Chondrocyte (in vitro differentiated cells): ENCODE measurements around the gene KCNT2. TPM values are rescaled to one million over a fixed set of nuclear protein-coding genes. Genes with fewer than 3 reads are reported as not detected.

Source experiments
- DNase-seq: peaks from one replicate; pipeline ENCODE4 v3.0.0; 2021; ENCODE audit warnings: mixed read lengths, low spot score
- H3K27ac Mint-ChIP-seq: one replicate; pipeline ENCODE4 v1.8.0; 2021; ENCODE audit warnings: mild to moderate bottlenecking, moderate library complexity, mixed read lengths; ENCODE audit not compliant: unreplicated experiment
- H3K27me3 Mint-ChIP-seq: 2 replicates; pipeline ENCODE4 v1.8.0; 2021; ENCODE audit warnings: low read depth, mixed read lengths
- H3K36me3 Mint-ChIP-seq: 2 replicates; pipeline ENCODE4 v1.8.0; 2021; ENCODE audit warnings: low read depth, mixed read lengths
- H3K4me1 Mint-ChIP-seq: 2 replicates; pipeline ENCODE4 v1.8.0; 2021; ENCODE audit warnings: low read depth, mild to moderate bottlenecking, mixed read lengths
- H3K4me3 Mint-ChIP-seq: one replicate; pipeline ENCODE4 v1.8.0; 2021; ENCODE audit warnings: mild to moderate bottlenecking, moderate library complexity, mixed read lengths; ENCODE audit not compliant: unreplicated experiment
- H3K9me3 Mint-ChIP-seq: 2 replicates; pipeline ENCODE4 v1.8.0; 2021; ENCODE audit warnings: low read depth, mixed read lengths
- total RNA-seq: library from RNA; stranded (reverse); gene quantifications from 3 replicates; pipeline ENCODE4 v1.2.1, GENCODE V29; 2021
- TF ChIP-seq, protein P1 (sequence below): fragments of 200-600 bp; sonication (generic); IDR thresholded peaks from 2 replicates; pipeline ENCODE4 v1.5.0; 2021; ENCODE audit warnings: antibody characterized with exemption, mild to moderate bottlenecking, moderate library complexity

Gene KCNT2
- total RNA-seq, 1 donor from 2014 or later, result 13.4 TPM

DNA sequence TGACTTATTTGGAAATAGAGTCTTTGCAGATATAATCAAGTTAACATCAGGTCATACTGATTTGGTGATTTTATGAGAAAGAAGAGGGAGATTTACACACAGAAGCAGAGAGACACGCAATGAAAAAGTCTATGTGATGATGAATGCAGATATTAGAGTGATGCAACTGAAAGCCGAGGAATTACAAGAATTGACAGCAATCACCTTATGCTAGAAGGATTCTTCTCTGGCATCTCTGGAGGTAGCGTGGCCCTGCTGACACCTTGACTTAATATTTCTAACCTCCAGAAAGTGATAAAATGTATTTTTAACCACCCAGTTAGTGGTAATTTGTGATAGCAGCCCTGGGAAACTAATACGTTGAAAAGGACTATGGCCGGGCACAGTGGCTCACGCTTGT, 29.4 kb upstream of the KCNT2 start:
- DNase-seq, result no peak
- TF ChIP-seq, protein P1, sequence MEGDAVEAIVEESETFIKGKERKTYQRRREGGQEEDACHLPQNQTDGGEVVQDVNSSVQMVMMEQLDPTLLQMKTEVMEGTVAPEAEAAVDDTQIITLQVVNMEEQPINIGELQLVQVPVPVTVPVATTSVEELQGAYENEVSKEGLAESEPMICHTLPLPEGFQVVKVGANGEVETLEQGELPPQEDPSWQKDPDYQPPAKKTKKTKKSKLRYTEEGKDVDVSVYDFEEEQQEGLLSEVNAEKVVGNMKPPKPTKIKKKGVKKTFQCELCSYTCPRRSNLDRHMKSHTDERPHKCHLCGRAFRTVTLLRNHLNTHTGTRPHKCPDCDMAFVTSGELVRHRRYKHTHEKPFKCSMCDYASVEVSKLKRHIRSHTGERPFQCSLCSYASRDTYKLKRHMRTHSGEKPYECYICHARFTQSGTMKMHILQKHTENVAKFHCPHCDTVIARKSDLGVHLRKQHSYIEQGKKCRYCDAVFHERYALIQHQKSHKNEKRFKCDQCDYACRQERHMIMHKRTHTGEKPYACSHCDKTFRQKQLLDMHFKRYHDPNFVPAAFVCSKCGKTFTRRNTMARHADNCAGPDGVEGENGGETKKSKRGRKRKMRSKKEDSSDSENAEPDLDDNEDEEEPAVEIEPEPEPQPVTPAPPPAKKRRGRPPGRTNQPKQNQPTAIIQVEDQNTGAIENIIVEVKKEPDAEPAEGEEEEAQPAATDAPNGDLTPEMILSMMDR, result no peak
- H3K9me3 Mint-ChIP-seq, result peaks cover 12% of the 10 kb centered on the region
- H3K27ac Mint-ChIP-seq, result no peak overlapping the region
- H3K4me1 Mint-ChIP-seq, result no peaks in the 10 kb centered on the region
- H3K27me3 Mint-ChIP-seq, result peaks cover 3% of the 10 kb centered on the region
- H3K36me3 Mint-ChIP-seq, result peaks cover 3% of the 10 kb centered on the region
- H3K4me3 Mint-ChIP-seq, result no peak overlapping the region

DNA sequence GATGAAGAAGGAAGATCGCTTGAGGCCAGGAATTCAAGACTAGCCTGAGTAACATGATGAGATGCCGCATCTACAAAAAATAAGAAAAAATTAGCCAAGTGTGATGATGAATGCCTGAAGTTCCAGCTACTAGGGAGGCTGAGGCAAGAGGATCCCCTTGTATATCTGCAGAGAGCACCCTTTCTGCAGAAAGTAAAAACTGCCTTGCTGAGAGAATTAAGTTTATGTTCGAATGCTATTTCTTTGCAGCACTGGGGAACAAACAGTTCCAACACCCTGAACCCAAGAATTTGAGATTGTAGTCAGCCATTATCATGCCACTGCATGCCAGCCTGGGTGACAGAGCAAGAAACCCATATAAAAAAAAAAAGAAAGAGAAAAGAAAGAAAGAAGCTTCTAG, 20.6 kb upstream of the KCNT2 start:
- peaks cover 5% of the 10 kb centered on the region for H3K36me3 Mint-ChIP-seq
- DNase-seq, result no peak
- no peaks in the 10 kb centered on the region for H3K27me3 Mint-ChIP-seq
- no peak overlapping the region for H3K4me3 Mint-ChIP-seq
- no peak overlapping the region for H3K27ac Mint-ChIP-seq
- H3K9me3 Mint-ChIP-seq, result peaks cover 16% of the 10 kb centered on the region
- TF ChIP-seq, protein P1, result no peak
- H3K4me1 Mint-ChIP-seq, result no peaks in the 10 kb centered on the region

- TF ChIP-seq, protein P1, result no peak
- no peak overlapping the region for H3K4me3 Mint-ChIP-seq
- peaks cover 2% of the 10 kb centered on the region for H3K9me3 Mint-ChIP-seq
- H3K27me3 Mint-ChIP-seq, result no peaks in the 10 kb centered on the region
- no peaks in the 10 kb centered on the region for H3K36me3 Mint-ChIP-seq
- H3K4me1 Mint-ChIP-seq, result no peaks in the 10 kb centered on the region
- H3K27ac Mint-ChIP-seq, result no peak overlapping the region
- DNase-seq, result no peak
Observed at GRCh38 chr1:196623079-196623478, 14.8 kb upstream of the KCNT2 start.

- no peaks in the 10 kb centered on the region for H3K4me1 Mint-ChIP-seq
- H3K36me3 Mint-ChIP-seq, result no peaks in the 10 kb centered on the region
- H3K4me3 Mint-ChIP-seq, result no peak overlapping the region
- TF ChIP-seq, protein P1, result no peak
- H3K27ac Mint-ChIP-seq, result no peak overlapping the region
- no peak for DNase-seq
- no peaks in the 10 kb centered on the region for H3K9me3 Mint-ChIP-seq
- H3K27me3 Mint-ChIP-seq, result peaks cover 2% of the 10 kb centered on the region
Observed at GRCh38 chr1:196619721-196620120, 11.5 kb upstream of the KCNT2 start.

DNA sequence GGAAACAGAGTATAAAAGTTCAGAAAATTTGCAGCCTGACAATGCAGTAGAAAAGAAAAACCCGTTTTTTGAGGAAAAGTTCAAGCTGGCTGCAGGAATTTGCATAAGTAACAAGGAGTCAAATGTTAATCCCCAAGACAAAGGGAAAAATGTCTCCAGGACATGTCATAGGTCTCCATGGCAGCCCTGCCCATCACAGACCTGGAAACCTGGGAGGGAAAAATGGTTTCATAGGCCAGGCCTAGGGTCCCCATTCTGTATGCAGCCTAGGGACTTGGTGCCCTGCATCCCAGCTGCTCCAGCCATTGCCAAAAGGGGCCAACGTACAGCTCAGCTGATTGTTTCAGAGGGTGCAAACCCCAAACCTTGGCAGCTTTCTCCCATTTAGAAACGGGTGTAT, 3.6 kb upstream of the KCNT2 start:
- Mint-ChIP-seq H3K9me3 (no peaks in the 10 kb centered on the region), H3K4me3 (no peak overlapping the region), H3K4me1 (peaks cover 19% of the 10 kb centered on the region), H3K27ac (no peak overlapping the region), H3K27me3 (peaks cover 8% of the 10 kb centered on the region), H3K36me3 (no peaks in the 10 kb centered on the region)
- DNase-seq, result no peak
- TF ChIP-seq, protein P1, result no peak
